GM12864 (cell line): Measurements from ENCODE around the gene SCFD2.

Experiments
- DNase-seq: peaks from one replicate; pipeline ENCODE4 v3.0.0-alpha.2; 2011; ENCODE audit warnings: low read depth
- H3K4me3 ChIP-seq: 2 replicates; pipeline ENCODE4 v1.5.1; 2011; ENCODE audit warnings: mild to moderate bottlenecking, low read depth, low read length, control low read depth
- CTCF ChIP-seq: IDR thresholded peaks from 2 replicates; pipeline ENCODE4 v1.5.1; 2011; ENCODE audit warnings: low read depth, mild to moderate bottlenecking, moderate library complexity, low read length, control low read depth, inconsistent platforms; ENCODE audit errors: missing control alignments

SCFD2 gene

GRCh38 chr4:53137468-53137867 is 228.4 kb downstream of the SCFD2 start:
- no peak overlapping the region for H3K4me3 ChIP-seq
- DNase-seq, result no peak
- no peak for TF ChIP-seq CTCF

- H3K4me3 ChIP-seq, result no peak overlapping the region
- no peak for DNase-seq
- no peak for TF ChIP-seq CTCF
Observed at GRCh38 chr4:53136954-53137353, 228.9 kb downstream of the SCFD2 start.

GRCh38 chr4:53132132-53132891 is 233.5 kb downstream of the SCFD2 start:
- no peak for DNase-seq
- no peak for TF ChIP-seq CTCF
- no peak overlapping the region for H3K4me3 ChIP-seq

- TF ChIP-seq CTCF, result no peak
- DNase-seq, result no peak
- H3K4me3 ChIP-seq, result no peak overlapping the region
Observed at GRCh38 chr4:53131562-53131925, 234.3 kb downstream of the SCFD2 start.

GRCh38 chr4:53130896-53131561 is 234.8 kb downstream of the SCFD2 start:
- DNase-seq, result no peak
- H3K4me3 ChIP-seq, result no peak overlapping the region
- no peak for TF ChIP-seq CTCF

- H3K4me3 ChIP-seq, result no peak overlapping the region
- no peak for DNase-seq
- TF ChIP-seq CTCF, result no peak
Observed at GRCh38 chr4:53128706-53129357, 237.0 kb downstream of the SCFD2 start.
